GM12891 (cell line): ENCODE data around the gene AGXT.

Experiments used
- POLR2A ChIP-seq: IDR thresholded peaks from 2 replicates; pipeline ENCODE4 v1.6.1; 2011; ENCODE audit warnings: low read depth, low read length, control low read depth
- POLR2AphosphoS5 ChIP-seq: IDR thresholded peaks from 2 replicates; pipeline ENCODE4 v1.6.1; 2011; ENCODE audit warnings: low read depth, low read length, control low read depth
- SPI1 ChIP-seq: IDR thresholded peaks from 2 replicates; pipeline ENCODE4 v1.6.1; 2011; ENCODE audit warnings: low read depth, low read length, control low read depth
- TAF1 ChIP-seq: IDR thresholded peaks from 2 replicates; pipeline ENCODE4 v1.6.1; 2011; ENCODE audit warnings: low read depth, low read length, control low read depth

DNA sequence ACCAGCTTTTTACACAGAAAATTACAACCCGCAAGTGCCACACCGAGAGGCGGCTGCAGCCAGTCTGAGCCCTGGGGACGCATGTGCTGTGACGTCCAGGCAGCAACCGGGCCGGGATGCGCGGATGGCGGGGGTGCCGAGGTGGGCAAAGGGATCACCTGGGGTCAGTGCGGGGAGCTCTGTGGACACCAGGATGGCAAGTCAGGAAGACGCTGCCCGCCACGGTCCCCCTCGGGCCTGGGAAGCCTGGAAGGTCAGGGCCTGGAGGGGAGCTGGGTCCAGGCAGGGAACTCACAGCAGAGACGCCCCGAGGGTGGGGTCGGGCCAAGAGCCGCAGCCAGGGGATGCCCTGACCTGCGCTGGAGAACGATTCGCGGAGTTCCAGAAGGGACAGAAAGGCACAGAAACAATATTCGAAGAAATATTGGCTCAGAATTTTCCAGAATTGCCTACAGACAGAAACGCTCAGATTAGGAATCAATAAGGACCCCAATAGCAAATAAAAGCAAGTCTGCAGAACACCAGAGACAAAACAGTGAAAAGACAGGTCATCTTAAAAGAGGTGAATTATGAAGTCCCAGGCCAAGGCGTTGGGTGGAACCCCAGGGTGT is 36.9 kb upstream of the AGXT start:
- TF ChIP-seq POLR2A = no peak
- TF ChIP-seq TAF1 = no peak
- TF ChIP-seq POLR2AphosphoS5 = no peak
- TF ChIP-seq SPI1 = no peak
